Gastrocnemius medialis (tissue), 4 donors: ENCODE measurements around the gene GNAI2. TPM values are rescaled to one million over a fixed set of nuclear protein-coding genes. Genes with fewer than 3 reads are reported as not detected.
A peak's percentile ranks its signal among the peaks of the same experiment; 100 is the strongest.

Experiments used
- ATAC-seq, 2 donors: fragments of 150-250 bp; one replicate each; pipeline ENCODE4 v1.9.1; 2016
- DNase-seq, 2 donors: peaks; one replicate each; pipeline ENCODE4 v3.0.0-alpha.2; 2019
- H3K27ac ChIP-seq, 4 donors: fragments of 200-600 bp; sonication (generic); 1 replicate in 1 of 4; 2 replicates in 3 of 4; pipeline ENCODE4 v1.5.1; 2016 to 2018; ENCODE audit warnings: mild to moderate bottlenecking in 2 of 4, moderate library complexity in 1 of 4
- H3K27me3 ChIP-seq, 3 donors: fragments of 200-600 bp; sonication (generic) in 2 of 3; 1 replicate in 1 of 3; 2 replicates in 2 of 3; pipeline versions ENCODE4 v1.5.1 to v1.6.0; 2016 to 2019; ENCODE audit warnings: mild to moderate bottlenecking in 1 of 3, moderate library complexity in 1 of 3
- H3K36me3 ChIP-seq, 2 donors: fragments of 200-600 bp; sonication (generic) in 1 of 2; one replicate each; pipeline ENCODE4 v1.5.1; 2017 to 2018
- H3K4me1 ChIP-seq, 2 donors: fragments of 200-600 bp; sonication (generic) in 1 of 2; one replicate each; pipeline ENCODE4 v1.5.1; 2016 to 2017; ENCODE audit warnings: mild to moderate bottlenecking in 2 of 2
- H3K4me3 ChIP-seq, 4 donors: fragments of 200-600 bp; sonication (generic) in 3 of 4; 1 replicate in 1 of 4; 2 replicates in 3 of 4; pipeline ENCODE4 v1.5.1; 2016 to 2019; ENCODE audit warnings: mild to moderate bottlenecking in 2 of 4
- H3K9me3 ChIP-seq, 3 donors: fragments of 200-600 bp; sonication (generic) in 2 of 3; 1 replicate in 1 of 3; 2 replicates in 2 of 3; pipeline ENCODE4 v1.5.1; 2016 to 2019
- CTCF ChIP-seq, 5 experiments: fragments of 450-650 bp in 3 of 5; fragments of 200-600 bp in 2 of 5; sonication (generic) in 2 of 5; IDR thresholded peaks in 4 of 5; conservative IDR thresholded peaks in 1 of 5; 1 replicate in 4 of 5; 2 replicates in 1 of 5; pipeline ENCODE4 v1.5.1; 2016 to 2019; ENCODE audit warnings: antibody characterized with exemption in 5 of 5, mild to moderate bottlenecking in 3 of 5, moderate library complexity in 3 of 5
- POLR2A ChIP-seq, 2 donors: fragments of 450-650 bp; IDR thresholded peaks; one replicate each; pipeline ENCODE4 v1.6.1; 2017; ENCODE audit warnings: antibody characterized with exemption in 2 of 2, mild to moderate bottlenecking in 2 of 2, moderate library complexity in 2 of 2
- in situ Hi-C, 4 donors: fragments of 200-750 bp; cut with MboI; loops; one replicate each; pipeline versions ENCODE4 v1.15.0 to v1.8.0; 2017; ENCODE audit warnings: low sequenced_read_pairs in 4 of 4
- intact Hi-C: fragments of 100-400 bp; cut with DNase I; formaldehyde crosslinking; loops from one replicate; pipeline ENCODE4 v1.15.1; 2023; ENCODE audit warnings: low total_unique reads
- total RNA-seq, 4 donors: library from RNA; depleted of rRNA; stranded (reverse); fragments of >200 nt; gene quantifications; one replicate each; pipeline versions ENCODE4 v1.1.0 to v1.2.3, GENCODE V29; 2016

Gene GNAI2
- total RNA-seq, 4 donors from 2014 or later: 26.7 to 67.8 (median 39.8) TPM

DNA sequence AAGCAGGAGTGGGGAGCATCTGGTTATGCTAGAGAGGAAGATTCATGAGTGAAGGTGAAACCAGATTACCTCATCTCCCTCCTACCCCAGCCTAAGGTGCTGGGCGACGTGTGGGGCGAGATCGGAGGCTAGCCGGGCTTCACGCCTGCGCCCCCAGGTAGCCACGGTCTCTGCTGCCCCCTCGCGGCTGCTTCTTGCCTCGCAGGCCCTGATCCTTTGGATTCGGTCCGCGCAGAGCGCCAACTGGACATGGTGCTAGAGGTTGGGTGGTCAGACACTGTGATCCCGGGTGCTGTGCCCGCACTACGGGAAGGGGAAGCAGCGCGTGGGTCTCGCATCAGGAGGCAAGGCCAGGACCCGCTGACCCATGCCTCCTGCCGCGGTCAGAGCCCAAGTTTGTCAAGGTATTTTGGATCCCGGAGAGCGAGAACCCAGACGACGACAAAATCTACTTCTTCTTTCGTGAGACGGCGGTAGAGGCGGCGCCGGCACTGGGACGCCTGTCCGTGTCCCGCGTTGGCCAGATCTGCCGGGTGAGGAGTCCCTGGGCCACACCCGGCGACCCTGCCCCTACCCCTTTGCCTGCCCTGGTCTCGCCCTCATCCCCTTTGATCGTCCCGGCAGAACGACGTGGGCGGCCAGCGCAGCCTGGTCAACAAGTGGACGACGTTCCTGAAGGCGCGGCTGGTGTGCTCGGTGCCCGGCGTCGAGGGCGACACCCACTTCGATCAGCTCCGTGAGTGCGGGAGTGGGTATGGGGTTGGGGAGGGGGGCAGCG, 37.1 kb downstream of the GNAI2 start:
- H3K36me3 ChIP-seq: no peaks in the 10 kb centered on the region
- peaks cover 17 to 38% of the 10 kb centered on the region in 2 donors for H3K4me1 ChIP-seq
- intact Hi-C loops: loop anchor here (1.0 kb wide), 3 partner anchors 13 to 81 kb away; no protein-coding TSS in a partner anchor
- DNase-seq (peak; percentile 68 to 80), ATAC-seq (peak; percentile 82 to 85)
- peak in 1 of 2 donors; percentile 11 for TF ChIP-seq POLR2A (IDR thresholded peaks at IDR 0.05)
- TF ChIP-seq CTCF (IDR thresholded peaks at IDR 0.05 in 4 of 5, conservative IDR thresholded peaks at IDR 0.05 in 1 of 5): peak; percentile 97 to 99 (median 99)
- no peaks in the 10 kb centered on the region for H3K9me3 ChIP-seq
- in situ Hi-C loops: loop anchor here in 2 of 4 donors (5.0 to 10.0 kb wide), 2 partner anchors 46 to 48 kb away; no protein-coding TSS in a partner anchor
- H3K27me3 ChIP-seq: no peaks in the 10 kb centered on the region
- peak overlapping the region in 2 of 4 donors; percentile 8 to 15 for H3K27ac ChIP-seq
- peak overlapping the region; percentile 38 to 56 (median 51) for H3K4me3 ChIP-seq

GRCh38 chr3:50273689-50274065, 37.7 kb downstream of the GNAI2 start:
- no peak overlapping the region for H3K27ac ChIP-seq

GRCh38 chr3:50274371-50275104, 38.5 kb downstream of the GNAI2 start:
- peak in 1 of 2 donors; percentile 16 for ATAC-seq
- Histone ChIP-seq H3K27me3 (no peaks in the 10 kb centered on the region), H3K36me3 (no peaks in the 10 kb centered on the region), H3K27ac (no peak overlapping the region), H3K4me1 (peaks cover 20 to 38% of the 10 kb centered on the region in 2 donors), H3K9me3 (no peaks in the 10 kb centered on the region), H3K4me3 (no peak overlapping the region)
- in situ Hi-C loops (loop anchor here in 2 of 4 donors (5.0 to 25.0 kb wide), 3 partner anchors 47 to 337 kb away; partner anchors contain the start of genes MON1A (in 1 of the 2) and RBM6 (in 1 of the 2)), intact Hi-C loops (no loop called here)
- TF ChIP-seq CTCF (IDR thresholded peaks at IDR 0.05 in 4 of 5, conservative IDR thresholded peaks at IDR 0.05 in 1 of 5): peak; percentile 42 to 76 (median 73)
- no peak for TF ChIP-seq POLR2A (IDR thresholded peaks at IDR 0.05)
- peak in 1 of 2 donors; percentile 54 for DNase-seq

More at GRCh38 chr3:50273689-50274065, 37.7 kb downstream of the GNAI2 start:
- in situ Hi-C loops (loop anchor here in 2 of 4 donors (5.0 to 10.0 kb wide), 2 partner anchors 46 to 49 kb away; no protein-coding TSS in a partner anchor), intact Hi-C loops (loop anchor here (1.0 kb wide), 3 partner anchors 13 to 81 kb away; no protein-coding TSS in a partner anchor)
- ATAC-seq: no peak
- Histone ChIP-seq H3K4me3 (peak overlapping the region in 1 of 4 donors; percentile 48), H3K9me3 (no peaks in the 10 kb centered on the region), H3K4me1 (peaks cover 20 to 38% of the 10 kb centered on the region in 2 donors), H3K36me3 (no peaks in the 10 kb centered on the region), H3K27me3 (no peaks in the 10 kb centered on the region)
- no peak for DNase-seq
- TF ChIP-seq POLR2A (IDR thresholded peaks at IDR 0.05) (no peak), CTCF (IDR thresholded peaks at IDR 0.05 in 4 of 5, conservative IDR thresholded peaks at IDR 0.05 in 1 of 5) (no peak)

- no peak overlapping the region for H3K27ac ChIP-seq
- H3K27me3 ChIP-seq: no peaks in the 10 kb centered on the region
- ATAC-seq (no peak), DNase-seq (no peak)
- in situ Hi-C loops (loop anchor here in 1 of 4 donors (10.0 to 25.0 kb wide), 2 partner anchors 51 to 338 kb away; partner anchors contain the start of genes MON1A and RBM6), intact Hi-C loops (no loop called here)
- H3K4me3 ChIP-seq: no peak overlapping the region
- H3K4me1 ChIP-seq: peaks cover 20 to 38% of the 10 kb centered on the region in 2 donors
- TF ChIP-seq CTCF (IDR thresholded peaks at IDR 0.05 in 4 of 5, conservative IDR thresholded peaks at IDR 0.05 in 1 of 5): no peak
- no peak for TF ChIP-seq POLR2A (IDR thresholded peaks at IDR 0.05)
- H3K36me3 ChIP-seq: no peaks in the 10 kb centered on the region
- H3K9me3 ChIP-seq: no peaks in the 10 kb centered on the region
These were observed 39.4 kb downstream of the GNAI2 start for GRCh38 chr3:50275141-50275995.
